ENCODE results near the gene ADGRA1.

DNA sequence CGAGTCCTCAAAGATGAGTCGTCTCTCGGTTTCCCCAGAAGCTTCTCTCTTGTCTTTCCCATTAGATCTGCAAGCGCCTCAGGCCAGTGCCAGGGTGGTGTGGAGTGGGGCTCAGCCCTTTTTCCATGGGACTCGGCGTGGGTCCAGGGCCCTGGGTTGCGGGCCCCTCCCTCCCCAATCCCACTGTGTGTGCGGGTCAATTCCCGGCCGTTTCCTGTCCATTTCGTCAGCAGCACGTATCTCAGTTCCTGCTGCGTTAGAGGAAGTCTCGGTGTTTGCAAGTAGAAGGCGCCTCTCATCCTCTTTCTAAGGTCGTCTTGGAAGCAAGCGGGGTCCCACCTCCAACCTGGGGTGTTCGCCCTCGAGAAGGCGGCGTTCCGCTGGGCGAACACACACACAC is 25.1 kb upstream of the ADGRA1 start:
- TF ChIP-seq CTCF (conservative IDR thresholded peaks at IDR 0.05; ENCODE audit: low read length): no peak
- no peak for TF ChIP-seq EZH2phosphoT487 (IDR thresholded peaks at IDR 0.05; ENCODE audit: borderline replicate concordance)
